HepG2 (cell line): ENCODE results near the gene SEMA4B. TPM values are rescaled to one million over a fixed set of nuclear protein-coding genes. Genes with fewer than 3 reads are reported as not detected.

Source experiments
- ARID5B ChIP-seq: IDR thresholded peaks from 2 replicates; pipeline ENCODE4 v1.4.0; 2020; ENCODE audit warnings: mild to moderate bottlenecking, missing genetic modification reagents
- ELK4 ChIP-seq: sonication (generic); formaldehyde crosslinking; IDR thresholded peaks from 2 replicates; pipeline ENCODE4 v1.9.0; 2021; ENCODE audit warnings: missing genetic modification reagents, borderline replicate concordance
- HNRNPLL ChIP-seq: fragments of 200-400 bp; formaldehyde crosslinking; IDR thresholded peaks from 2 replicates; pipeline ENCODE4 v1.6.1; 2017; ENCODE audit warnings: mild to moderate bottlenecking, low read depth, low read length; ENCODE audit not compliant: poor library complexity, severe bottlenecking
- KDM5B ChIP-seq: sonication (generic); formaldehyde crosslinking; IDR thresholded peaks from 2 replicates; pipeline ENCODE4 v1.4.0; 2020; ENCODE audit warnings: missing genetic modification reagents, mild to moderate bottlenecking, borderline replicate concordance
- MAFG ChIP-seq: sonication (generic); formaldehyde crosslinking; IDR thresholded peaks from 2 replicates; pipeline ENCODE4 v1.5.1; 2020; ENCODE audit warnings: mild to moderate bottlenecking, missing genetic modification reagents
- MBNL3 ChIP-seq: fragments of 250-450 bp; sonication (Bioruptor Pico); conservative IDR thresholded peaks from 2 replicates; pipeline ENCODE4 v1.8.0; 2022; ENCODE audit warnings: mild to moderate bottlenecking, inconsistent platforms
- RELA ChIP-seq: sonication (generic); formaldehyde crosslinking; IDR thresholded peaks from 2 replicates; pipeline ENCODE4 v1.4.0; 2020; ENCODE audit warnings: missing genetic modification reagents
- SMYD3 ChIP-seq: sonication (generic); formaldehyde crosslinking; IDR thresholded peaks from 2 replicates; pipeline ENCODE4 v1.8.1; 2023; ENCODE audit warnings: mild to moderate bottlenecking, missing genetic modification reagents
- STAT6 ChIP-seq: sonication (generic); formaldehyde crosslinking; IDR thresholded peaks from 2 replicates; pipeline ENCODE4 v1.4.0; 2020; ENCODE audit warnings: missing genetic modification reagents, mild to moderate bottlenecking, borderline replicate concordance
- TFAP4 ChIP-seq: sonication (generic); IDR thresholded peaks from 2 replicates; pipeline ENCODE4 v1.6.1; 2016; ENCODE audit warnings: low read depth, borderline replicate concordance
- ZFP36L2 ChIP-seq: sonication (generic); formaldehyde crosslinking; IDR thresholded peaks from 2 replicates; pipeline ENCODE4 v1.4.0; 2020; ENCODE audit warnings: missing genetic modification reagents
- ZMYM3 ChIP-seq: sonication (generic); formaldehyde crosslinking; IDR thresholded peaks from 2 replicates; pipeline ENCODE4 v1.5.1; 2020; ENCODE audit warnings: mild to moderate bottlenecking, missing genetic modification reagents
- ZNF354B ChIP-seq: sonication (generic); formaldehyde crosslinking; IDR thresholded peaks from 2 replicates; pipeline ENCODE4 v1.8.0; 2022; ENCODE audit warnings: mild to moderate bottlenecking, missing genetic modification reagents
- ZNF564 ChIP-seq: sonication (generic); formaldehyde crosslinking; IDR thresholded peaks from 2 replicates; pipeline ENCODE4 v1.8.1; 2023; ENCODE audit warnings: mild to moderate bottlenecking, missing genetic modification reagents
- ZNF674 ChIP-seq: sonication (generic); formaldehyde crosslinking; IDR thresholded peaks from 2 replicates; pipeline ENCODE4 v1.5.0; 2020; ENCODE audit warnings: low read depth, mild to moderate bottlenecking, missing genetic modification reagents
- ZNF710 ChIP-seq: sonication (generic); formaldehyde crosslinking; IDR thresholded peaks from 2 replicates; pipeline ENCODE4 v1.5.0; 2020; ENCODE audit warnings: mild to moderate bottlenecking, missing genetic modification reagents, borderline replicate concordance
- polyA plus RNA-seq, 8 experiments: library from polyadenylated mRNA; depleted of rRNA in 3 of 8; stranded (reverse) in 7 of 8; unstranded in 1 of 8; fragments of >200 nt; fragmentation: Illumina TruSeq in 4 of 8; extraction: Trizol in 4 of 8; gene quantifications; 2 replicates each; pipeline versions ENCODE4 v1.2.1 to v1.2.3, GENCODE V29; 2011 to 2016; ENCODE audit warnings: low read depth in 4 of 8, missing spikeins in 1 of 8, mixed read lengths in 1 of 8; ENCODE audit not compliant: insufficient read depth in 1 of 8
- total RNA-seq, 5 experiments: library from RNA; depleted of rRNA; stranded (reverse); fragments of >200 nt; fragmentation: Illumina TruSeq; extraction: Trizol; gene quantifications; 2 replicates each; pipeline ENCODE4 v1.2.3, GENCODE V29; 2016; ENCODE audit warnings: low read depth in 1 of 5

Gene SEMA4B
- total and polyA plus RNA-seq, 2 of the 13 experiments (the other 11 are each of a cell fraction or from before 2014, with no cell fraction given) = 2.1 to 17.0 TPM

GRCh38 chr15:90160781-90161727, 40.1 kb upstream of the SEMA4B start (continued):
- no peak; the same call in 1 of the 2 replicates for TF ChIP-seq ARID5B
- TF ChIP-seq MAFG (CRISPR knock-in tag) = no peak
- TF ChIP-seq ZNF354B (CRISPR knock-in tag) = no peak
- no peak for TF ChIP-seq MBNL3 (CRISPR knock-in tag)
- TF ChIP-seq ZNF710 (CRISPR knock-in tag) = 0 out of 2 replicates have a peak, but pooled peaks have one; percentile 37
- no peak for TF ChIP-seq SMYD3 (CRISPR knock-in tag)
- TF ChIP-seq RELA = no peak
- peak; percentile 91 for TF ChIP-seq ZMYM3 (CRISPR knock-in tag)
- TF ChIP-seq ZNF674 (CRISPR knock-in tag) = no peak
- no peak for TF ChIP-seq STAT6 (CRISPR knock-in tag)
- TF ChIP-seq KDM5B (CRISPR knock-in tag) = no peak; the same call in 1 of the 2 replicates
- TF ChIP-seq ZFP36L2 (CRISPR knock-in tag) = no peak
- TF ChIP-seq ZNF564 = no peak
- TF ChIP-seq TFAP4 = no peak
- no peak for TF ChIP-seq ELK4
- TF ChIP-seq HNRNPLL = no peak
